Astrocyte (in vitro differentiated cells and primary cell): ENCODE results near the gene TSPEAR. TPM values are rescaled to one million over a fixed set of nuclear protein-coding genes. Genes with fewer than 3 reads are reported as not detected.

Experiments
- DNase-seq: peaks from one replicate; pipeline ENCODE4 v3.0.0-alpha.2; 2010; ENCODE audit warnings: low read depth
- FAIRE-seq: peaks from 2 replicates; lab custom pipeline; 2011; peaks lifted over from hg19 to GRCh38; lab: Jason Lieb, UNC
- H2AFZ ChIP-seq: 2 replicates; pipeline ENCODE4 v1.6.0; 2012; ENCODE audit warnings: low read depth, low read length, inconsistent platforms
- H3K27ac ChIP-seq: 2 replicates; pipeline ENCODE4 v1.5.1; 2011; ENCODE audit warnings: low read depth, low read length, inconsistent platforms
- H3K27me3 ChIP-seq: 2 replicates; pipeline ENCODE4 v1.6.0; 2011; ENCODE audit warnings: low read length, inconsistent platforms; ENCODE audit not compliant: insufficient read depth
- H3K36me3 ChIP-seq: 2 replicates; pipeline ENCODE4 v1.5.1; 2011; ENCODE audit warnings: low read length, inconsistent platforms; ENCODE audit not compliant: insufficient read depth
- H3K4me1 ChIP-seq: 2 replicates; pipeline ENCODE4 v1.5.1; 2011; ENCODE audit warnings: low read length, inconsistent platforms; ENCODE audit not compliant: insufficient read depth
- H3K4me2 ChIP-seq: 2 replicates; pipeline ENCODE4 v1.6.0; 2012; ENCODE audit warnings: low read length, inconsistent platforms
- H3K4me3 ChIP-seq: 2 replicates; pipeline ENCODE4 v1.5.1; 2011; ENCODE audit warnings: low read depth, mild to moderate bottlenecking, low read length, inconsistent platforms; ENCODE audit not compliant: insufficient read depth
- H3K79me2 ChIP-seq: 2 replicates; pipeline ENCODE4 v1.6.0; 2012; ENCODE audit warnings: mild to moderate bottlenecking, low read length, inconsistent platforms; ENCODE audit not compliant: insufficient read depth
- H3K9ac ChIP-seq: 2 replicates; pipeline ENCODE4 v1.6.0; 2012; ENCODE audit warnings: mild to moderate bottlenecking, low read length, inconsistent platforms
- H3K9me3 ChIP-seq: 2 replicates; pipeline ENCODE4 v1.5.1; 2012; ENCODE audit warnings: low read depth, mild to moderate bottlenecking, low read length, inconsistent platforms; ENCODE audit not compliant: insufficient read depth
- H4K20me1 ChIP-seq: 2 replicates; pipeline ENCODE4 v1.6.0; 2012; ENCODE audit warnings: low read length, inconsistent platforms; ENCODE audit not compliant: insufficient read depth
- H3K27ac Mint-ChIP-seq: one replicate; pipeline ENCODE4 v1.8.0; 2021; ENCODE audit warnings: mild to moderate bottlenecking, mixed read lengths; ENCODE audit not compliant: unreplicated experiment
- H3K27me3 Mint-ChIP-seq: one replicate; pipeline ENCODE4 v1.8.0; 2021; ENCODE audit warnings: low read depth, mixed read lengths; ENCODE audit not compliant: unreplicated experiment
- H3K36me3 Mint-ChIP-seq: one replicate; pipeline ENCODE4 v1.8.0; 2021; ENCODE audit warnings: low read depth, mixed read lengths; ENCODE audit not compliant: unreplicated experiment
- H3K4me1 Mint-ChIP-seq: one replicate; pipeline ENCODE4 v1.8.0; 2021; ENCODE audit warnings: low read depth, mixed read lengths; ENCODE audit not compliant: unreplicated experiment
- H3K4me3 Mint-ChIP-seq: one replicate; pipeline ENCODE4 v1.8.0; 2021; ENCODE audit warnings: mild to moderate bottlenecking, moderate library complexity, mixed read lengths; ENCODE audit not compliant: unreplicated experiment
- H3K9me3 Mint-ChIP-seq: one replicate; pipeline ENCODE4 v1.8.0; 2021; ENCODE audit warnings: mild to moderate bottlenecking, mixed read lengths; ENCODE audit not compliant: unreplicated experiment
- EZH2 ChIP-seq: IDR thresholded peaks from 2 replicates; pipeline ENCODE4 v1.6.1; 2012; ENCODE audit warnings: mild to moderate bottlenecking, low read length, inconsistent platforms; ENCODE audit not compliant: insufficient read depth
- total RNA-seq: library from RNA; stranded (reverse); gene quantifications from 2 replicates; pipeline ENCODE4 v1.2.1, GENCODE V29; 2021
- TF ChIP-seq, protein P1 (sequence below): IDR thresholded peaks from 2 replicates; pipeline ENCODE4 v1.5.1; 2011; ENCODE audit warnings: low read depth, mild to moderate bottlenecking, inconsistent platforms, low read length, moderate library complexity; ENCODE audit not compliant: insufficient read depth

The TSPEAR gene
- total RNA-seq, 1 donor from 2014 or later, result not detected

DNA sequence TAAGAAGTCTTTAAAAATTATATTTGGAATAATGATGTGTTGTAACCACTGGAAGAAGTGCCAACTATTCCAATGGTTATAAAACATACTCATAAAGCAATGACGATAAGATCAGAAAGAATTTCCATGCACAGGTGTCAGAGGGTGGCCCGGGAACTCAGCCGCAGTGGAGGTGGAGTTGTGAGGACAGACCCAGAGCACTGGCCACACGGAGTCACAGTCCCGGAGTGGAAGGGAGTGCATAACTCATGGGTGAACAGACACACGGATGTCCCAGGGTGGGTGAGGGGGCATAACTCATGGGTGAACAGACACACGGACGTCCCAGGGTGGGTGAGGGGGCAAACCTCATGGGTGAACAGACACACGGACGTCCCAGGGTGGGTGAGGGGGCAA lies 135.3 kb downstream of the TSPEAR start:
- Histone ChIP-seq H3K4me1 (no peaks in the 10 kb centered on the region), H3K4me2 (no peak overlapping the region), H3K9ac (no peak overlapping the region), H3K36me3 (no peaks in the 10 kb centered on the region), H3K79me2 (no peaks in the 10 kb centered on the region), H3K4me3 (no peak overlapping the region), H2AFZ (no peak overlapping the region), H3K9me3 (peaks cover 14% of the 10 kb centered on the region), H3K27ac (no peak overlapping the region), H3K27me3 (no peaks in the 10 kb centered on the region), H4K20me1 (no peaks in the 10 kb centered on the region)
- peaks cover 4% of the 10 kb centered on the region for H3K36me3 Mint-ChIP-seq
- no peak overlapping the region for H3K4me3 Mint-ChIP-seq
- peaks cover 23% of the 10 kb centered on the region for H3K9me3 Mint-ChIP-seq
- no peak overlapping the region for H3K27ac Mint-ChIP-seq
- DNase-seq, result no peak
- TF ChIP-seq EZH2, result no peak
- TF ChIP-seq, protein P1, sequence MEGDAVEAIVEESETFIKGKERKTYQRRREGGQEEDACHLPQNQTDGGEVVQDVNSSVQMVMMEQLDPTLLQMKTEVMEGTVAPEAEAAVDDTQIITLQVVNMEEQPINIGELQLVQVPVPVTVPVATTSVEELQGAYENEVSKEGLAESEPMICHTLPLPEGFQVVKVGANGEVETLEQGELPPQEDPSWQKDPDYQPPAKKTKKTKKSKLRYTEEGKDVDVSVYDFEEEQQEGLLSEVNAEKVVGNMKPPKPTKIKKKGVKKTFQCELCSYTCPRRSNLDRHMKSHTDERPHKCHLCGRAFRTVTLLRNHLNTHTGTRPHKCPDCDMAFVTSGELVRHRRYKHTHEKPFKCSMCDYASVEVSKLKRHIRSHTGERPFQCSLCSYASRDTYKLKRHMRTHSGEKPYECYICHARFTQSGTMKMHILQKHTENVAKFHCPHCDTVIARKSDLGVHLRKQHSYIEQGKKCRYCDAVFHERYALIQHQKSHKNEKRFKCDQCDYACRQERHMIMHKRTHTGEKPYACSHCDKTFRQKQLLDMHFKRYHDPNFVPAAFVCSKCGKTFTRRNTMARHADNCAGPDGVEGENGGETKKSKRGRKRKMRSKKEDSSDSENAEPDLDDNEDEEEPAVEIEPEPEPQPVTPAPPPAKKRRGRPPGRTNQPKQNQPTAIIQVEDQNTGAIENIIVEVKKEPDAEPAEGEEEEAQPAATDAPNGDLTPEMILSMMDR, result no peak
- FAIRE-seq, result no peak
- peaks cover 13% of the 10 kb centered on the region for H3K27me3 Mint-ChIP-seq
- peaks cover 4% of the 10 kb centered on the region for H3K4me1 Mint-ChIP-seq

DNA sequence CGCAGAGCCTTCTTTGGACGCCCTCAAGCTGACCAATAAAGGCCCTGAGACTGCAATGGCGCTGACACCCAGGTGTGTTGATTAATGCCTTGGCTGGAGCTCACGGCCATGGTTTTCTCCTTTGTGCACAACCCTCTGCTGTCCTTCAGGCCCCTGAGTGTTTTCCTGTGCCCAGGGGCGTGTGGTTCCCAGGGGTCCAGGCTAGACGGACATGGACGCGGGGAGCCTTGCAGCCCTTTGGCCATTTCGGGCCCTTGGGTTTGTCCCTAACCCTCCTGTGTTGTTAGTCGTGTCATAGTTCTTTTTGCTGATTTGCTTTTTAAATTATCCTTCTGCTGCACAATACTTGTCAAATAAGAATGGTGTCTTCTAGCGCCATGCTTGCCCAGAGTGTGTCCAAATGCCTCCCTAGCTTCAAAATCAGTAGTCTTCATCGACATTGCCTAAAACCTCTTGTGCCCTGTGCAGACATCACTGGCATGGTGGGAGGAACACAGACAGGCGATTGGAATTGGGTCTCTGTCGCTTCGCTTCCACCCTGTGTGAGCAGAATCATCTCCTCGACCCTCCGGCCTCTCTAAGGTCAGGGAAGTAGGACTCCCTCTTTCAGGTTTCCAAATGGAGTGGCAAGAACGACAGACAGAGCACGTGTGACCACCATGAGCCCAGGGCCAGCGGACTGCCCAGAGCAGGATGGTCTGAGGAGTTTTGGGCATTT lies 135.9 kb downstream of the TSPEAR start:
- no peak overlapping the region for H3K4me3 ChIP-seq

More for the DNA sequence above, 135.9 kb downstream of the TSPEAR start:
- FAIRE-seq (no peak), DNase-seq (no peak)
- H2AFZ ChIP-seq, result no peak overlapping the region
- H3K9me3 ChIP-seq, result peaks cover 14% of the 10 kb centered on the region
- no peak overlapping the region for H3K9ac ChIP-seq
- H3K79me2 ChIP-seq, result no peaks in the 10 kb centered on the region
- no peaks in the 10 kb centered on the region for H3K4me1 ChIP-seq
- Mint-ChIP-seq H3K9me3 (peaks cover 28% of the 10 kb centered on the region), H3K27ac (no peak overlapping the region), H3K4me1 (peaks cover 4% of the 10 kb centered on the region), H3K27me3 (peaks cover 12% of the 10 kb centered on the region), H3K36me3 (peaks cover 6% of the 10 kb centered on the region), H3K4me3 (no peak overlapping the region)
- TF ChIP-seq, protein P1, result no peak
- no peak for TF ChIP-seq EZH2
- H3K4me2 ChIP-seq, result no peak overlapping the region
- no peak overlapping the region for H3K27ac ChIP-seq
- no peaks in the 10 kb centered on the region for H3K36me3 ChIP-seq
- H3K27me3 ChIP-seq, result no peaks in the 10 kb centered on the region
- no peaks in the 10 kb centered on the region for H4K20me1 ChIP-seq
